Measurements from ENCODE around the gene HDAC7. TPM values are rescaled to one million over a fixed set of nuclear protein-coding genes. Genes with fewer than 3 reads are reported as not detected.

HDAC7 gene
- total RNA-seq, 1 donor from 2014 or later, result 76.0 TPM

GRCh38 chr12:47742253-47742825 is 77.4 kb downstream of the HDAC7 start:
- DNase-seq (ENCODE audit: low read depth, low spot score), result peak; percentile 53
- Mint-ChIP-seq H3K36me3 (ENCODE audit: low read depth) (no peaks in the 10 kb centered on the region), H3K27ac (ENCODE audit: unreplicated experiment) (no peak overlapping the region), H3K4me1 (peaks cover 14% of the 10 kb centered on the region), H3K9me3 (no peaks in the 10 kb centered on the region), H3K27me3 (ENCODE audit: low read depth) (peaks cover 13% of the 10 kb centered on the region), H3K4me3 (no peak overlapping the region)
- peak; percentile 96 for TF ChIP-seq CTCF (conservative IDR thresholded peaks at IDR 0.05)

- no peaks in the 10 kb centered on the region for H3K36me3 Mint-ChIP-seq (ENCODE audit: low read depth)
- H3K27me3 Mint-ChIP-seq (ENCODE audit: low read depth), result peaks cover 13% of the 10 kb centered on the region
- no peak overlapping the region for H3K4me3 Mint-ChIP-seq
- no peak for TF ChIP-seq CTCF (conservative IDR thresholded peaks at IDR 0.05)
- no peaks in the 10 kb centered on the region for H3K9me3 Mint-ChIP-seq
- peaks cover 19% of the 10 kb centered on the region for H3K4me1 Mint-ChIP-seq
- no peak for DNase-seq (ENCODE audit: low read depth, low spot score)
- peak overlapping the region; percentile 50 for H3K27ac Mint-ChIP-seq (ENCODE audit: unreplicated experiment)
These were observed 78.4 kb downstream of the HDAC7 start for GRCh38 chr12:47741340-47741703.

- Mint-ChIP-seq H3K4me3 (no peak overlapping the region), H3K36me3 (ENCODE audit: low read depth) (no peaks in the 10 kb centered on the region), H3K4me1 (peaks cover 19% of the 10 kb centered on the region), H3K9me3 (no peaks in the 10 kb centered on the region), H3K27ac (ENCODE audit: unreplicated experiment) (peak overlapping the region; percentile 50), H3K27me3 (ENCODE audit: low read depth) (peaks cover 13% of the 10 kb centered on the region)
- no peak for TF ChIP-seq CTCF (conservative IDR thresholded peaks at IDR 0.05)
- no peak for DNase-seq (ENCODE audit: low read depth, low spot score)
These were observed 78.9 kb downstream of the HDAC7 start for GRCh38 chr12:47740606-47741339.

GRCh38 chr12:47739979-47740378 is 79.7 kb downstream of the HDAC7 start:
- no peak for TF ChIP-seq CTCF (conservative IDR thresholded peaks at IDR 0.05)
- no peaks in the 10 kb centered on the region for H3K9me3 Mint-ChIP-seq
- H3K36me3 Mint-ChIP-seq (ENCODE audit: low read depth), result no peaks in the 10 kb centered on the region
- H3K4me1 Mint-ChIP-seq, result peaks cover 15% of the 10 kb centered on the region
- no peak for DNase-seq (ENCODE audit: low read depth, low spot score)
- peaks cover 11% of the 10 kb centered on the region for H3K27me3 Mint-ChIP-seq (ENCODE audit: low read depth)
- H3K27ac Mint-ChIP-seq (ENCODE audit: unreplicated experiment), result no peak overlapping the region
- H3K4me3 Mint-ChIP-seq, result no peak overlapping the region

- peaks cover 7% of the 10 kb centered on the region for H3K27me3 Mint-ChIP-seq (ENCODE audit: low read depth)
- TF ChIP-seq CTCF (conservative IDR thresholded peaks at IDR 0.05), result no peak
- peaks cover 17% of the 10 kb centered on the region for H3K4me1 Mint-ChIP-seq
- H3K36me3 Mint-ChIP-seq (ENCODE audit: low read depth), result no peaks in the 10 kb centered on the region
- no peak overlapping the region for H3K27ac Mint-ChIP-seq (ENCODE audit: unreplicated experiment)
- no peak overlapping the region for H3K4me3 Mint-ChIP-seq
- H3K9me3 Mint-ChIP-seq, result no peaks in the 10 kb centered on the region
- DNase-seq (ENCODE audit: low read depth, low spot score), result no peak
These were observed 80.4 kb downstream of the HDAC7 start for GRCh38 chr12:47739297-47739696.
